ENCODE data around the gene ATXN1. TPM values are rescaled to one million over a fixed set of nuclear protein-coding genes. Genes with fewer than 3 reads are reported as not detected.
A peak's percentile ranks its signal among the peaks of the same experiment; 100 is the strongest.

Gene ATXN1
- total and polyA plus RNA-seq, 2 of the 8 experiments (the other 6 are each of a cell fraction or from before 2014, with no cell fraction given), result 1.6 to 4.0 TPM

- TF ChIP-seq SIN3A (conservative IDR thresholded peaks at IDR 0.05 in 1 of 2, IDR thresholded peaks at IDR 0.05 in 1 of 2; ENCODE audit: low read depth in 1 of 2, low read length in 2 of 2), result peak; percentile 47 to 69; a peak in 1 of 4 replicates
- no peak for TF ChIP-seq GABPA (IDR thresholded peaks at IDR 0.05; ENCODE audit: borderline replicate concordance, insufficient read depth, low read length)
- TF ChIP-seq NANOG (IDR thresholded peaks at IDR 0.05; ENCODE audit: insufficient read depth, low read depth, low read length, poor library complexity, severe bottlenecking), result no peak
- TF ChIP-seq POU5F1 (IDR thresholded peaks at IDR 0.05; ENCODE audit: low read depth, low read length), result no peak
- no peak for TF ChIP-seq SAP30 (IDR thresholded peaks at IDR 0.05; ENCODE audit: insufficient read depth, insufficient replicate concordance, low read length)
- no peak for TF ChIP-seq TCF12 (IDR thresholded peaks at IDR 0.05; ENCODE audit: low read depth, low read length)
- peak; percentile 65 for TF ChIP-seq RAD21 (IDR thresholded peaks at IDR 0.05 in 1 of 2, conservative IDR thresholded peaks at IDR 0.05 in 1 of 2; ENCODE audit: low read depth in 2 of 2, low read length in 2 of 2)
- TF ChIP-seq SP4 (IDR thresholded peaks at IDR 0.05; ENCODE audit: low read length), result no peak
- no peak for TF ChIP-seq USF2 (IDR thresholded peaks at IDR 0.05; ENCODE audit: low read length)
- no peak for TF ChIP-seq JUN (IDR thresholded peaks at IDR 0.05; ENCODE audit: low read depth, low read length)
These were observed 1.6 kb upstream of the ATXN1 start (continued) for GRCh38 chr6:16762550-16763477.
